OCI-LY1 (cell line): ENCODE data around the gene ARHGAP1.
"Not testable (repeated sequence)": the region's sequence is repeated elsewhere in the genome, so short reads cannot be mapped to it uniquely, and the experiment has no call there.

ENCODE experiments used
- H2AFZ ChIP-seq: fragments of 200-600 bp; sonication (generic), shearing (Covaris generic); 2 replicates; pipeline ENCODE4 v1.6.0; 2014; ENCODE audit warnings: antibody characterized with exemption, mild to moderate bottlenecking, low read length
- H3F3A ChIP-seq: fragments of 200-600 bp; sonication (generic), shearing (Covaris generic); 2 replicates; pipeline ENCODE4 v1.6.0; 2014; ENCODE audit warnings: mild to moderate bottlenecking, antibody characterized with exemption, low read length, moderate library complexity; ENCODE audit not compliant: insufficient read depth
- H3K27ac ChIP-seq: fragments of 200-600 bp; sonication (generic); 2 replicates; pipeline ENCODE4 v1.5.1; 2014; ENCODE audit warnings: low read length, mixed run types, mild to moderate bottlenecking, low read depth; ENCODE audit not compliant: poor library complexity, severe bottlenecking
- H3K27me3 ChIP-seq: fragments of 200-600 bp; sonication (generic); 2 replicates; pipeline ENCODE4 v1.6.0; 2014; ENCODE audit warnings: antibody characterized with exemption, mild to moderate bottlenecking, low read length, moderate library complexity; ENCODE audit not compliant: insufficient read depth
- H3K36me3 ChIP-seq: fragments of 200-600 bp; sonication (generic); 2 replicates; pipeline ENCODE4 v1.6.1; 2014; ENCODE audit warnings: mild to moderate bottlenecking, antibody characterized with exemption, low read length, moderate library complexity, mixed read lengths; ENCODE audit not compliant: insufficient read depth
- H3K4me1 ChIP-seq: fragments of 200-600 bp; sonication (generic); 2 replicates; pipeline ENCODE4 v1.5.1; 2014; ENCODE audit warnings: mild to moderate bottlenecking, low read length, moderate library complexity; ENCODE audit not compliant: insufficient read depth, severe bottlenecking
- H3K4me2 ChIP-seq: fragments of 200-600 bp; sonication (generic), shearing (Covaris generic); 2 replicates; pipeline ENCODE4 v1.6.1; 2014; ENCODE audit warnings: low read length
- H3K4me3 ChIP-seq: fragments of 200-600 bp; sonication (generic); 2 replicates; pipeline ENCODE4 v1.5.1; 2014; ENCODE audit warnings: low read length, low read depth, mild to moderate bottlenecking, mixed read lengths; ENCODE audit not compliant: poor library complexity, severe bottlenecking
- H3K79me2 ChIP-seq: fragments of 200-600 bp; shearing (Covaris generic); 2 replicates; pipeline ENCODE4 v1.6.1; 2016; ENCODE audit warnings: mixed run types, low read length, mixed read lengths; ENCODE audit not compliant: insufficient read depth
- H3K9ac ChIP-seq: fragments of 200-600 bp; sonication (generic), shearing (Covaris generic); 2 replicates; pipeline ENCODE4 v1.6.1; 2014; ENCODE audit warnings: mild to moderate bottlenecking, low read length, mixed read lengths
- H3K9me2 ChIP-seq: fragments of 200-600 bp; sonication (generic), shearing (Covaris generic); 2 replicates; pipeline ENCODE4 v1.6.1; 2014; ENCODE audit warnings: low read depth, mild to moderate bottlenecking, low read length, mixed read lengths
- H3K9me3 ChIP-seq: fragments of 200-600 bp; shearing (Covaris generic); 2 replicates; pipeline ENCODE4 v1.6.1; 2014; ENCODE audit warnings: low read length, mixed read lengths
- H4K20me1 ChIP-seq: fragments of 200-600 bp; sonication (generic), shearing (Covaris generic); 2 replicates; pipeline ENCODE4 v1.6.0; 2016; ENCODE audit warnings: mild to moderate bottlenecking, low read length; ENCODE audit not compliant: insufficient read depth
- EZH2 ChIP-seq: fragments of 200-600 bp; sonication (generic), shearing (Covaris generic); IDR thresholded peaks from 2 replicates; pipeline ENCODE4 v1.8.0; 2017; ENCODE audit warnings: borderline replicate concordance, mixed run types, mild to moderate bottlenecking, antibody characterized with exemption, low read length, moderate library complexity, mixed read lengths
- TF ChIP-seq, protein P1 (sequence below): fragments of 200-600 bp; sonication (generic), shearing (Covaris generic); IDR thresholded peaks from 2 replicates; pipeline ENCODE4 v1.5.1; 2017; ENCODE audit warnings: mild to moderate bottlenecking, antibody characterized with exemption, low read length, moderate library complexity, mixed read lengths

The ARHGAP1 gene

DNA sequence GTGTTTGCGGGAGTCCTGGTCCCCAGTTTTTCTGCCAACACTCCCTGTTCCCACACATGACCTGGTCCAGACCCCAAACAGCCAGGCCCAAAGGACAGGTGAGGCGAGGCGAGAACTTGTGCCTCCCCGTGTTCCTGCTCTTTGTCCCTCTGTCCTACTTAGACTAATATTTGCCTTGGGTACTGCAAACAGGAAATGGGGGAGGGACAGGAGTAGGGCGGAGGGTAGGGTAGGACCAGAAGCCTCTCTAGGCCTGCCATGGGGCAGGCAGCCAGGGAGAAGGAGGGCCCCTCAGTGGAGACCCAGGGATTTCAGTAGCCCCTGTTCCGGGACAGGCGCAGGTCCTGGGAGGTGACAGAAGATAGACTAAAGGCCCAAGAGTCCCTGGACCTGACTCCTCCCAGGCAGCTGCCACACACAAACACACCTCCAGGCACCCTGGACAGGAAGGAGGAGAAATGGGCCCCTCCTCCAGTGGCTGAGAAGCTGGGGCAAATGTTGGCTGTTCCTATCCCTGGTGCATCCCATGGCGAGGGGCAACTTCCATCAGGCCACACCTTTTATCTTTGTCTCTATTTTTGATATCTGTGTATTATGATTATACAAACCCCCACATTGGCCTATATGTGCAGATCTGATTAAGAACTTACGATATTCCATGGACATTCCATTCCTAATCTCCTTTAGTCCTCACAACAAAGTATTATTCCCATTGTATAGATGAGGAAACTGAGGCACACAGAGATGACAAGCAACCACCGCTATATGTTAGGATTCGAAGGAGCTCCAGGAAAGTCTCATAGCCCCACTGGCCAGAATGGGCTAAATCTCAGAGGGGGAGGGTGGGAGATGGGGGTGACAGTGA lies 18.0 kb upstream of the ARHGAP1 start:
- Histone ChIP-seq H4K20me1 (no peaks in the 10 kb centered on the region), H3K4me3 (no peak overlapping the region), H3K4me1 (peaks cover 8% of the 10 kb centered on the region), H3K79me2 (no peaks in the 10 kb centered on the region), H3K9me3 (no peaks in the 10 kb centered on the region), H3K9me2 (no peaks in the 10 kb centered on the region), H3K27ac (no peak overlapping the region), H3K9ac (no peak overlapping the region), H3K4me2 (no peak overlapping the region), H3K27me3 (no peaks in the 10 kb centered on the region), H3K36me3 (no peaks in the 10 kb centered on the region), H2AFZ (no peak overlapping the region), H3F3A (no peaks in the 10 kb centered on the region)
- no peak for TF ChIP-seq EZH2
- TF ChIP-seq, protein P1, sequence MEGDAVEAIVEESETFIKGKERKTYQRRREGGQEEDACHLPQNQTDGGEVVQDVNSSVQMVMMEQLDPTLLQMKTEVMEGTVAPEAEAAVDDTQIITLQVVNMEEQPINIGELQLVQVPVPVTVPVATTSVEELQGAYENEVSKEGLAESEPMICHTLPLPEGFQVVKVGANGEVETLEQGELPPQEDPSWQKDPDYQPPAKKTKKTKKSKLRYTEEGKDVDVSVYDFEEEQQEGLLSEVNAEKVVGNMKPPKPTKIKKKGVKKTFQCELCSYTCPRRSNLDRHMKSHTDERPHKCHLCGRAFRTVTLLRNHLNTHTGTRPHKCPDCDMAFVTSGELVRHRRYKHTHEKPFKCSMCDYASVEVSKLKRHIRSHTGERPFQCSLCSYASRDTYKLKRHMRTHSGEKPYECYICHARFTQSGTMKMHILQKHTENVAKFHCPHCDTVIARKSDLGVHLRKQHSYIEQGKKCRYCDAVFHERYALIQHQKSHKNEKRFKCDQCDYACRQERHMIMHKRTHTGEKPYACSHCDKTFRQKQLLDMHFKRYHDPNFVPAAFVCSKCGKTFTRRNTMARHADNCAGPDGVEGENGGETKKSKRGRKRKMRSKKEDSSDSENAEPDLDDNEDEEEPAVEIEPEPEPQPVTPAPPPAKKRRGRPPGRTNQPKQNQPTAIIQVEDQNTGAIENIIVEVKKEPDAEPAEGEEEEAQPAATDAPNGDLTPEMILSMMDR: no peak

DNA sequence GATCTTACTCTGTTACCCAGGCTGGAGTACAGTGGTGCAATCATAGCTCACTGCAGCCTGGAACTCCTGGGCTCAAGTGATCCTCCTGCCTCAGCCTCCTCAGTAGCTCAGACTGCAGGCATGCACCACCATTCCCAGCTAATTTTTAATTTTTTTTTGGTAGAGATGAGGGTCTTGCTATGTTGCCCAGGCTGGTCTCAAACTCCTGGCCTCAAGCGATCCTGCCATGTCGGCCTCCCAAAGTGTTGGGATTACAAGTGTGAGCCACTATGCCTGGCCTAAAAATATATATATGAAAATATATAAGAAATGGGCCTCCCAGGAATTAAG lies 17.4 kb upstream of the ARHGAP1 start:
- H3K27me3 ChIP-seq, H3K4me1 ChIP-seq, H4K20me1 ChIP-seq, H3K4me2 ChIP-seq, H3K9me2 ChIP-seq, H2AFZ ChIP-seq, H3K9ac ChIP-seq, H3K9me3 ChIP-seq, H3K4me3 ChIP-seq, H3K27ac ChIP-seq, H3K79me2 ChIP-seq, H3K36me3 ChIP-seq, H3F3A ChIP-seq: not testable (repeated sequence)

DNA sequence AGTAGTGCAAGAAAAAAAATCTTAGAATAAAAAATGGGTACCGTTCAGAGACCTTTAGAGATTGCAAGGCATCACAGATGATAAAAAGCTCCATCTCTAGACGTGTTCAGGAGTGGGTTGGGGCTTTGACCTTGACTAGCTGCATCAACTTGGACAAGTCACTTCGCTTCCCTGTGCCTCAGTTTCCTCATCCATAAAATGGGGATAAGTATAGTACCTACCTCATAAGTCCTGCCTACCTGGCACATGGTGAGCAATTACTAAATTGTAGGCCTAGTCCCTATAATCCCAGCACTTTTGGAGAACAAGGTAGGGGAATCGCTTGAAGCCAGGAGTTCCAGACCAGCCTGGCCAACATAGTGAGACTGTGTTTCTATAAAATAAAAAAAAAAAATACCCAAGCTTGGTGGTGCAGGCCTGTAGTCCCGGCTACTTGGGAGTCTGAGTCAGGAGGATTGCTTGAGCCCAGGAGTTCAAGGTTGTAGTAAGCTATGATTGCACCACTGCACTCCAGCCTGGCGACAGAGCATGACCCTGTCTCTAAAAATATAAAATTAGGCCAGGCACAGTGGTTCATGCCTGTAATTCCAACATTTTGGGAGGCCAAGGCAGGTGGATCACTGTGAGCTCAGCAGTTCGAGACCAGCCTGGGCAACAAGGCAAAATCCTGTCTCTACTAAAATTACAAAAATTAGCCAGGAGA lies 12.6 kb upstream of the ARHGAP1 start:
- H3K4me1 ChIP-seq: peaks cover 1% of the 10 kb centered on the region
- H3K9me3 ChIP-seq: no peaks in the 10 kb centered on the region

More for the DNA sequence above, 12.6 kb upstream of the ARHGAP1 start:
- H3K4me2 ChIP-seq: no peak overlapping the region
- TF ChIP-seq, protein P1: no peak
- TF ChIP-seq EZH2: no peak
- H3K4me3 ChIP-seq: no peak overlapping the region
- H3K36me3 ChIP-seq: no peaks in the 10 kb centered on the region
- H3K27ac ChIP-seq: no peak overlapping the region
- no peaks in the 10 kb centered on the region for H3K9me2 ChIP-seq
- no peaks in the 10 kb centered on the region for H3K27me3 ChIP-seq
- no peaks in the 10 kb centered on the region for H3K79me2 ChIP-seq
- H3K9ac ChIP-seq: no peak overlapping the region
- H4K20me1 ChIP-seq: no peaks in the 10 kb centered on the region
- H3F3A ChIP-seq: no peaks in the 10 kb centered on the region
- no peak overlapping the region for H2AFZ ChIP-seq
